HT-29 (cell line): ENCODE measurements around the gene DGKQ. TPM values are rescaled to one million over a fixed set of nuclear protein-coding genes. Genes with fewer than 3 reads are reported as not detected.
"Not testable (repeated sequence)": the region's sequence is repeated elsewhere in the genome, so short reads cannot be mapped to it uniquely, and the experiment has no call there.

Experiments used
- DNase-seq: peaks from one replicate; pipeline ENCODE4 v3.0.0-alpha.2; 2015; ENCODE audit warnings: low spot score
- total RNA-seq: library from RNA; depleted of rRNA; stranded (reverse); fragments of >200 nt; shearing (Covaris generic); gene quantifications from 2 replicates; pipeline ENCODE4 v1.2.3, GENCODE V29; 2014

Gene DGKQ
- total RNA-seq, 1 experiment from 2014 or later, result 46.7 TPM

GRCh38 chr4:925771-926500 is 47.4 kb downstream of the DGKQ start:
- DNase-seq, result no peak

- DNase-seq, result no peak
Observed at GRCh38 chr4:925171-925570, 48.2 kb downstream of the DGKQ start.

- DNase-seq, result no peak
Observed at GRCh38 chr4:924107-925096, 49.0 kb downstream of the DGKQ start.

GRCh38 chr4:921830-922331 is 51.5 kb downstream of the DGKQ start:
- DNase-seq, result no peak

GRCh38 chr4:919004-919680 is 54.2 kb downstream of the DGKQ start:
- DNase-seq, result not testable (repeated sequence)

- not testable (repeated sequence) for DNase-seq
Observed at GRCh38 chr4:918591-918990, 54.8 kb downstream of the DGKQ start.

GRCh38 chr4:917992-918391 is 55.4 kb downstream of the DGKQ start:
- no peak for DNase-seq

GRCh38 chr4:917466-917865 is 55.9 kb downstream of the DGKQ start:
- no peak for DNase-seq

GRCh38 chr4:915595-915994 is 57.8 kb downstream of the DGKQ start:
- DNase-seq, result no peak

GRCh38 chr4:915041-915474 is 58.3 kb downstream of the DGKQ start:
- no peak for DNase-seq

GRCh38 chr4:914531-914930 is 58.8 kb downstream of the DGKQ start:
- DNase-seq, result no peak

- DNase-seq, result no peak
Observed at GRCh38 chr4:913280-913618, 60.1 kb downstream of the DGKQ start.

GRCh38 chr4:912548-913279 is 60.7 kb downstream of the DGKQ start:
- peak; percentile 54 for DNase-seq

GRCh38 chr4:911871-912490 is 61.4 kb downstream of the DGKQ start:
- DNase-seq, result peak; percentile 21

- DNase-seq, result no peak
Observed at GRCh38 chr4:911221-911751, 62.1 kb downstream of the DGKQ start.

- no peak for DNase-seq
Observed at GRCh38 chr4:910366-911091, 62.8 kb downstream of the DGKQ start.

GRCh38 chr4:909821-910220 is 63.5 kb downstream of the DGKQ start:
- DNase-seq, result no peak

- DNase-seq, result no peak
Observed at GRCh38 chr4:909131-909571, 64.2 kb downstream of the DGKQ start.
